NCI-H524 (cell line): ENCODE measurements around the gene KIAA2012.
A peak's percentile ranks its signal among the peaks of the same experiment; 100 is the strongest.
"Not testable (repeated sequence)": the region's sequence is repeated elsewhere in the genome, so short reads cannot be mapped to it uniquely, and the experiment has no call there.

Experiments used
- DNase-seq, 2 experiments: peaks; one replicate each; lab custom pipeline; 2025; lab: John Stamatoyannopoulos, UW

The KIAA2012 gene

GRCh38 chr2:202193881-202194353, 120.9 kb downstream of the KIAA2012 start:
- DNase-seq: no peak

GRCh38 chr2:202194418-202194817, 121.4 kb downstream of the KIAA2012 start:
- no peak for DNase-seq

GRCh38 chr2:202196727-202197126, 123.7 kb downstream of the KIAA2012 start:
- DNase-seq: no peak

GRCh38 chr2:202201220-202202160, 128.4 kb downstream of the KIAA2012 start:
- DNase-seq: no peak

- DNase-seq: no peak
Measured at GRCh38 chr2:202203348-202203747, 130.3 kb downstream of the KIAA2012 start.

- no peak for DNase-seq
Measured at GRCh38 chr2:202204855-202205254, 131.8 kb downstream of the KIAA2012 start.

GRCh38 chr2:202208526-202208925, 135.5 kb downstream of the KIAA2012 start:
- DNase-seq: no peak

GRCh38 chr2:202215179-202215578, 142.1 kb downstream of the KIAA2012 start:
- no peak for DNase-seq

GRCh38 chr2:202221873-202222272, 148.8 kb downstream of the KIAA2012 start:
- no peak for DNase-seq

- peak; percentile 2 to 26 for DNase-seq
Measured at GRCh38 chr2:202237787-202238233, 164.8 kb downstream of the KIAA2012 start.

- DNase-seq: peak; percentile 87 to 90
Measured at GRCh38 chr2:202238234-202239197, 165.5 kb downstream of the KIAA2012 start, which contains the start of gene SUMO1. TSS of gene SUMO1 (minus strand) at chr2:202238597. CDS start at chr2:202238451, 146 bp downstream.

GRCh38 chr2:202247710-202248109, 174.7 kb downstream of the KIAA2012 start:
- DNase-seq: not testable (repeated sequence)

- no peak for DNase-seq
Measured at GRCh38 chr2:202249521-202250253, 176.6 kb downstream of the KIAA2012 start.

GRCh38 chr2:202251494-202251893, 178.4 kb downstream of the KIAA2012 start:
- no peak for DNase-seq
